ENCODE measurements around the gene ERC1. TPM values are rescaled to one million over a fixed set of nuclear protein-coding genes. Genes with fewer than 3 reads are reported as not detected.

Gene ERC1
- total and polyA plus RNA-seq, 9 of the 15 experiments (the other 6 are each of a cell fraction or from before 2014, with no cell fraction given) = 0.74 to 11.8 (median 4.8) TPM

DNA sequence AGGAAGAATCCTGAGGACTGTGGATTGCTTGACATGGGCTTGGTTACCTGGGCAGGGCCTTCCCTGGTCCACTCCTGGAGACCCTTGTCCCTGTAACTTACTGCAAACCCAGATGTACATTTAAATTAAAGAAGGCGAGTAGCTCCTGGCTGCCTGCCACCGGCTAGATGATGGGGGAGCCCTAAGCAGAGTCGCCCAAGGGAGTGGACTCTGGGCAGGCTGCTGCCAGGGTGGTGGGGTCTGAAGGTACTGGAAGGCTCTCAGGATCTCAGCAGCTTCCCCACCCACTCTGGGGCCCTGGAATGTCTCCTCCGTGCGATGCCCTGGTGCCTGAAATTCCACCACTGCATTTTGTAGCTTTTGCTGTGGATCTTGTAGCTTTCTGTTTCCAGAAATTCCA is 528.6 kb downstream of the ERC1 start:
- Histone ChIP-seq H3K79me2 (ENCODE audit: control insufficient read depth, insufficient read depth, low read length) (no peaks in the 10 kb centered on the region), H3K9me1 (ENCODE audit: control insufficient read depth, insufficient read depth, low read length) (no peaks in the 10 kb centered on the region), H3K9ac (ENCODE audit: insufficient read depth in 1 of 2, low read depth in 2 of 2, low read length in 2 of 2) (0 out of 4 replicates have a peak overlapping the region, but pooled peaks of 1 of the 2 experiments have one; percentile 28), H3K4me1 (replicated peaks in 1 of 2; ENCODE audit: control insufficient read depth in 2 of 2, insufficient read depth in 2 of 2, low read length in 2 of 2) (peaks cover 8 to 11% of the 10 kb centered on the region in 2 experiments; a peak in 4 of 5 replicates), H3K27me3 (ENCODE audit: control insufficient read depth in 2 of 2, insufficient read depth in 2 of 2, low read length in 2 of 2) (no peaks in the 10 kb centered on the region), H3K4me2 (ENCODE audit: insufficient read depth, low read length) (no peak overlapping the region), H3K9me3 (replicated peaks; ENCODE audit: control insufficient read depth, insufficient read depth, low read depth, low read length) (no peaks in the 10 kb centered on the region; the same call in 1 of the 2 replicates), H2AFZ (ENCODE audit: low read depth, low read length) (no peak overlapping the region), H4K20me1 (replicated peaks; ENCODE audit: control insufficient read depth, insufficient read depth, low read length) (no peaks in the 10 kb centered on the region), H3K4me3 (no peak overlapping the region), H3K27ac (ENCODE audit: extremely low read depth, low read depth, low read length) (no peak overlapping the region), H3K36me3 (ENCODE audit: control insufficient read depth, insufficient read depth, low read length) (no peaks in the 10 kb centered on the region)
- no peak for FAIRE-seq
- intact Hi-C loops (cut with micrococcal nuclease) = loop anchor here (10.0 kb wide), 1 partner anchor 55 kb away; no protein-coding TSS in a partner anchor
- TF ChIP-seq, protein P1, sequence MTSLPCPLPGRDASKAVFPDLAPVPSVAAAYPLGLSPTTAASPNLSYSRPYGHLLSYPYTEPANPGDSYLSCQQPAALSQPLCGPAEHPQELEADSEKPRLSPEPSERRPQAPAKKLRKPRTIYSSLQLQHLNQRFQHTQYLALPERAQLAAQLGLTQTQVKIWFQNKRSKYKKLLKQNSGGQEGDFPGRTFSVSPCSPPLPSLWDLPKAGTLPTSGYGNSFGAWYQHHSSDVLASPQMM (CRISPR knock-in tag; IDR thresholded peaks at IDR 0.05) = no peak
- TF ChIP-seq TAF15 (IDR thresholded peaks at IDR 0.05; ENCODE audit: low read depth, low read length) (no peak), PHTF2 (CRISPR knock-in tag; IDR thresholded peaks at IDR 0.05) (no peak), ZNF184 (CRISPR knock-in tag; IDR thresholded peaks at IDR 0.05) (no peak), ETV6 (IDR thresholded peaks at IDR 0.05; ENCODE audit: borderline replicate concordance in 1 of 2, low read depth in 2 of 2, low read length in 1 of 2) (no peak), ETV6 (CRISPR knock-in tag; IDR thresholded peaks at IDR 0.05; ENCODE audit: borderline replicate concordance) (no peak), AFF4 (CRISPR knock-in tag; IDR thresholded peaks at IDR 0.05) (no peak), ZNF253 (CRISPR knock-in tag; conservative IDR thresholded peaks at IDR 0.05) (no peak), SAFB2 (IDR thresholded peaks at IDR 0.05; ENCODE audit: borderline replicate concordance, low read depth, low read length, severe bottlenecking) (no peak), SMARCA5 (IDR thresholded peaks at IDR 0.05) (no peak), PRPF4 (IDR thresholded peaks at IDR 0.05; ENCODE audit: insufficient read depth, low read depth, low read length, poor library complexity, severe bottlenecking) (no peak), SRSF9 (IDR thresholded peaks at IDR 0.05; ENCODE audit: borderline replicate concordance, low read depth, low read length) (no peak), ZC3H8 (IDR thresholded peaks at IDR 0.05) (no peak), ATF1 (CRISPR knock-in tag; IDR thresholded peaks at IDR 0.05) (no peak), ATF1 (tag; IDR thresholded peaks at IDR 0.05) (no peak), RFX1 (IDR thresholded peaks at IDR 0.05) (no peak)
- TF ChIP-seq, protein P2, sequence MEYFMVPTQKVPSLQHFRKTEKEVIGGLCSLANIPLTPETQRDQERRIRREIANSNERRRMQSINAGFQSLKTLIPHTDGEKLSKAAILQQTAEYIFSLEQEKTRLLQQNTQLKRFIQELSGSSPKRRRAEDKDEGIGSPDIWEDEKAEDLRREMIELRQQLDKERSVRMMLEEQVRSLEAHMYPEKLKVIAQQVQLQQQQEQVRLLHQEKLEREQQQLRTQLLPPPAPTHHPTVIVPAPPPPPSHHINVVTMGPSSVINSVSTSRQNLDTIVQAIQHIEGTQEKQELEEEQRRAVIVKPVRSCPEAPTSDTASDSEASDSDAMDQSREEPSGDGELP (CRISPR knock-in tag; IDR thresholded peaks at IDR 0.05; ENCODE audit: borderline replicate concordance) = no peak
- TF ChIP-seq, protein P3, sequence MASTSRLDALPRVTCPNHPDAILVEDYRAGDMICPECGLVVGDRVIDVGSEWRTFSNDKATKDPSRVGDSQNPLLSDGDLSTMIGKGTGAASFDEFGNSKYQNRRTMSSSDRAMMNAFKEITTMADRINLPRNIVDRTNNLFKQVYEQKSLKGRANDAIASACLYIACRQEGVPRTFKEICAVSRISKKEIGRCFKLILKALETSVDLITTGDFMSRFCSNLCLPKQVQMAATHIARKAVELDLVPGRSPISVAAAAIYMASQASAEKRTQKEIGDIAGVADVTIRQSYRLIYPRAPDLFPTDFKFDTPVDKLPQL (IDR thresholded peaks at IDR 0.05; ENCODE audit: extremely low read depth, insufficient read length) = no peak
- ATAC-seq = no peak
- no TSS peak for BruUV-seq (replicated peaks)
- no peak for DNase-seq (ENCODE audit: extremely low read depth in 1 of 4, low spot score in 3 of 4)
- POLR2A ChIA-PET = interaction anchor here (0.5 kb wide), 1 partner anchor 143 kb away, joined by 3 read pairs; no protein-coding TSS in a partner anchor
- CTCF ChIA-PET (ENCODE audit: low intra/inter-chr PET ratio) = interaction anchor here (0.6 kb wide), 1 partner anchor 1047 kb away, joined by 5 read pairs; no protein-coding TSS in a partner anchor
- in situ Hi-C loops (cut with MboI) = no loop called here
- WGBS (ENCODE audit: insufficient coverage, low coverage, missing lambda C conversion rate) = 57% methylated on average over 5 of the region's 5 CpGs

Measured in K562 (cell line).